HepG2 (cell line): ENCODE data around the gene DISP2. TPM values are rescaled to one million over a fixed set of nuclear protein-coding genes. Genes with fewer than 3 reads are reported as not detected.
A peak's percentile ranks its signal among the peaks of the same experiment; 100 is the strongest.

Experiments
- AGO1 ChIP-seq: fragments of 200-400 bp; formaldehyde crosslinking; IDR thresholded peaks from 2 replicates; pipeline ENCODE4 v1.6.1; 2017; ENCODE audit warnings: mild to moderate bottlenecking, low read depth, low read length, moderate library complexity; ENCODE audit not compliant: poor library complexity, severe bottlenecking
- AGO2 ChIP-seq: fragments of 200-400 bp; formaldehyde crosslinking; optimal IDR thresholded peaks from 2 replicates; pipeline ENCODE3; 2017; ENCODE audit warnings: mild to moderate bottlenecking, low read depth, low read length, moderate library complexity
- BRCA1 ChIP-seq: sonication (generic); formaldehyde crosslinking; IDR thresholded peaks from 2 replicates; pipeline ENCODE4 v1.4.0; 2020; ENCODE audit warnings: missing genetic modification reagents
- CAMTA2 ChIP-seq: sonication (generic); formaldehyde crosslinking; IDR thresholded peaks from 2 replicates; pipeline ENCODE4 v1.4.0; 2020; ENCODE audit warnings: mild to moderate bottlenecking, missing genetic modification reagents, borderline replicate concordance
- CCAR2 ChIP-seq: fragments of 200-400 bp; formaldehyde crosslinking; optimal IDR thresholded peaks from 2 replicates; pipeline ENCODE3; 2018; ENCODE audit warnings: low read depth, mild to moderate bottlenecking, low read length, moderate library complexity
- DNMT3B ChIP-seq: conservative IDR thresholded peaks from 2 replicates; pipeline ENCODE4 v1.6.1; 2016; ENCODE audit warnings: missing biosample characterization, control low read depth
- ETV6 ChIP-seq: sonication (generic); formaldehyde crosslinking; conservative IDR thresholded peaks from 2 replicates; pipeline ENCODE4 v1.4.0; 2020; ENCODE audit warnings: missing genetic modification reagents
- GMEB1 ChIP-seq: sonication (generic); formaldehyde crosslinking; IDR thresholded peaks from 2 replicates; pipeline ENCODE4 v1.5.1; 2020; ENCODE audit warnings: missing genetic modification reagents, mild to moderate bottlenecking, borderline replicate concordance
- JARID2 ChIP-seq: sonication (generic); formaldehyde crosslinking; IDR thresholded peaks from 2 replicates; pipeline ENCODE4 v1.8.1; 2023; ENCODE audit warnings: missing genetic modification reagents, inconsistent platforms; ENCODE audit not compliant: insufficient replicate concordance
- KDM1A ChIP-seq: IDR thresholded peaks from 2 replicates; pipeline ENCODE4 v1.6.1; 2016; ENCODE audit warnings: missing compliant biosample characterization
- KLF11 ChIP-seq: IDR thresholded peaks from 2 replicates; pipeline ENCODE4 v1.6.1; 2016; ENCODE audit warnings: missing compliant biosample characterization
- NRL ChIP-seq: sonication (generic); formaldehyde crosslinking; IDR thresholded peaks from 2 replicates; pipeline ENCODE4 v1.5.0; 2020; ENCODE audit warnings: missing genetic modification reagents, mild to moderate bottlenecking, moderate library complexity, borderline replicate concordance
- REPIN1 ChIP-seq: sonication (generic); formaldehyde crosslinking; IDR thresholded peaks from 2 replicates; pipeline ENCODE4 v1.8.0; 2022; ENCODE audit warnings: missing genetic modification reagents, low read depth, mild to moderate bottlenecking, borderline replicate concordance
- SIN3B ChIP-seq: fragments of 150-350 bp; IDR thresholded peaks from 2 replicates; pipeline ENCODE4 v1.6.1; 2014; ENCODE audit warnings: low read length
- TBX2 ChIP-seq: sonication (generic); formaldehyde crosslinking; IDR thresholded peaks from 2 replicates; pipeline ENCODE4 v1.5.0; 2020; ENCODE audit warnings: missing genetic modification reagents, mild to moderate bottlenecking, borderline replicate concordance
- ZFP36L2 ChIP-seq: sonication (generic); formaldehyde crosslinking; IDR thresholded peaks from 2 replicates; pipeline ENCODE4 v1.4.0; 2020; ENCODE audit warnings: missing genetic modification reagents
- ZFP90 ChIP-seq: sonication (generic); formaldehyde crosslinking; IDR thresholded peaks from 2 replicates; pipeline ENCODE4 v1.8.0; 2022; ENCODE audit warnings: missing genetic modification reagents, mild to moderate bottlenecking, inconsistent platforms, borderline replicate concordance
- ZFYVE20 ChIP-seq: sonication (generic); formaldehyde crosslinking; IDR thresholded peaks from 2 replicates; pipeline ENCODE4 v1.8.0; 2023; ENCODE audit warnings: low read depth, mild to moderate bottlenecking, moderate library complexity, missing genetic modification reagents, borderline replicate concordance
- ZKSCAN1 ChIP-seq: fragments of 150-350 bp; IDR thresholded peaks from 2 replicates; pipeline ENCODE4 v1.6.1; 2014; ENCODE audit warnings: low read length
- ZNF234 ChIP-seq: sonication (generic); formaldehyde crosslinking; conservative IDR thresholded peaks from 2 replicates; pipeline ENCODE4 v1.5.1; 2020; ENCODE audit warnings: mild to moderate bottlenecking, missing genetic modification reagents
- ZNF24 ChIP-seq: fragments of 450-650 bp; IDR thresholded peaks from 2 replicates; pipeline ENCODE4 v1.6.1; 2017; ENCODE audit warnings: antibody characterized with exemption, mild to moderate bottlenecking
- ZNF354B ChIP-seq: sonication (generic); formaldehyde crosslinking; IDR thresholded peaks from 2 replicates; pipeline ENCODE4 v1.8.0; 2022; ENCODE audit warnings: mild to moderate bottlenecking, missing genetic modification reagents
- ZNF441 ChIP-seq: sonication (generic); formaldehyde crosslinking; IDR thresholded peaks from 2 replicates; pipeline ENCODE4 v1.7.0; 2021; ENCODE audit warnings: missing genetic modification reagents, borderline replicate concordance
- ZNF510 ChIP-seq: sonication (generic); formaldehyde crosslinking; IDR thresholded peaks from 2 replicates; pipeline ENCODE4 v1.4.0; 2020; ENCODE audit warnings: low read depth, mild to moderate bottlenecking, missing genetic modification reagents
- ZNF614 ChIP-seq: IDR thresholded peaks from 2 replicates; pipeline ENCODE4 v1.6.1; 2018; ENCODE audit warnings: missing biosample characterization, missing genetic modification reagents, inconsistent platforms, borderline replicate concordance
- ZNF616 ChIP-seq: sonication (generic); formaldehyde crosslinking; IDR thresholded peaks from 2 replicates; pipeline ENCODE4 v1.5.0; 2020; ENCODE audit warnings: low read depth, mild to moderate bottlenecking, missing genetic modification reagents
- ZNF7 ChIP-seq: IDR thresholded peaks from 2 replicates; pipeline ENCODE4 v1.6.1; 2016; ENCODE audit warnings: missing biosample characterization, missing genetic modification reagents
- polyA plus RNA-seq, 8 experiments: library from polyadenylated mRNA; depleted of rRNA in 3 of 8; stranded (reverse) in 7 of 8; unstranded in 1 of 8; fragments of >200 nt; fragmentation: Illumina TruSeq in 4 of 8; extraction: Trizol in 4 of 8; gene quantifications; 2 replicates each; pipeline versions ENCODE4 v1.2.1 to v1.2.3, GENCODE V29; 2011 to 2016; ENCODE audit warnings: low read depth in 4 of 8, missing spikeins in 1 of 8, mixed read lengths in 1 of 8; ENCODE audit not compliant: insufficient read depth in 1 of 8
- total RNA-seq, 5 experiments: library from RNA; depleted of rRNA; stranded (reverse); fragments of >200 nt; fragmentation: Illumina TruSeq; extraction: Trizol; gene quantifications; 2 replicates each; pipeline ENCODE4 v1.2.3, GENCODE V29; 2016; ENCODE audit warnings: low read depth in 1 of 5
- TF ChIP-seq, protein P1 (sequence below): sonication (generic); formaldehyde crosslinking; IDR thresholded peaks from 2 replicates; pipeline ENCODE4 v1.8.0; 2022; ENCODE audit warnings: missing genetic modification reagents, mild to moderate bottlenecking, borderline replicate concordance
- TF ChIP-seq, protein P2 (sequence below): sonication (generic); formaldehyde crosslinking; IDR thresholded peaks from 2 replicates; pipeline ENCODE4 v1.8.1; 2023; ENCODE audit warnings: mild to moderate bottlenecking, missing genetic modification reagents

Gene DISP2
- total and polyA plus RNA-seq, 2 of the 13 experiments (the other 11 are each of a cell fraction or from before 2014, with no cell fraction given) = 0.09 to 0.32 TPM

DNA sequence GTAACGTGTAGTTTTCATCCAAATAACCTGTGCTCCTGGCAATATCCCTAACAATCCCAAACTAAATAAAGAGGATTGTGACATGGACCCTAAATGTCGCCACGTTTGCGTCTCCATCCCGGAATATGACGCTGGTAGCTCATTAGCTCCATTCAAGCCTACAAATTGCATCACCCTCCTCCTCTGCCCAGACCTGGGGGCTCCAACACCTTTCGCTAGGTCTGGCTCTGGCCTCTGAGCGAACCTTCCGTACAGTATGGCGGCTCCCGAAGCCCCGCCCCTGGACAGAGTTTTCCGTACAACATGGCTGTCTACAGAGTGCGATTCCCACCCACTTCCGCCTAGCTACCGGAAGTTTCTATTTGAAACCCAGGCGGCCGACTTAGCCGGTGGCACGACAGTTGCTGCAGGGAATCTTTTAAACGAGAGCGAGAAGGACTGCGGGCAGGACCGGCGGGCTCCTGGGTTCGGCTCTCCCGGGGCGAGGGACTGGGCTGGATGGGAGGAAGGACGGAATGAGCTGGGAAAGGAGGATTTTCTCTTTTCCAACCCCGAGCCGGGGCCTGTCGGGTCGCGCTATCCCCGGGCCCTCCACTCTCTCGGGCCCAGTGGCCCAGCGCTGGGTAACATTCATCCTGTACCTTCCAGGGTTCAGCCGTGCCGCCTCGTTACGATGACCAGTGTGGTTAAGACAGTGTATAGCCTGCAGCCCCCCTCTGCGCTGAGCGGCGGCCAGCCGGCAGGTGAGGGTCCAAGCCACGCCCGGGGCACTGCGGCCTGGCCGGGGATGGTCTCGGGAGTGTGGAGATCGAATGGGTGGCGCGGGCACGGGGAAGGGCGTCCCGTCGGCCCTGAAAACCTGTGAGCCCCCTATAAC, 24.8 kb downstream of the DISP2 start, which contains the start of gene KNSTRN (continued):
- TF ChIP-seq REPIN1 (CRISPR knock-in tag) = no peak
- TF ChIP-seq DNMT3B (CRISPR knock-in tag) = no peak
- TF ChIP-seq ZFP36L2 (CRISPR knock-in tag) = no peak
- no peak for TF ChIP-seq JARID2 (CRISPR knock-in tag)
- no peak for TF ChIP-seq BRCA1 (CRISPR knock-in tag)
- TF ChIP-seq ZKSCAN1 = peak; percentile 78
- no peak for TF ChIP-seq ETV6 (CRISPR knock-in tag)
- TF ChIP-seq CAMTA2 (CRISPR knock-in tag) = no peak
- TF ChIP-seq ZNF234 (CRISPR knock-in tag) = no peak
- TF ChIP-seq ZNF441 (CRISPR knock-in tag) = no peak
- peak; percentile 45; the same call in 1 of the 2 replicates for TF ChIP-seq GMEB1 (CRISPR knock-in tag)
- peak; percentile 50 for TF ChIP-seq AGO1
- no peak for TF ChIP-seq ZNF354B (CRISPR knock-in tag)
- TF ChIP-seq KDM1A = no peak
- TF ChIP-seq TBX2 (CRISPR knock-in tag) = no peak
- TF ChIP-seq, protein P1, sequence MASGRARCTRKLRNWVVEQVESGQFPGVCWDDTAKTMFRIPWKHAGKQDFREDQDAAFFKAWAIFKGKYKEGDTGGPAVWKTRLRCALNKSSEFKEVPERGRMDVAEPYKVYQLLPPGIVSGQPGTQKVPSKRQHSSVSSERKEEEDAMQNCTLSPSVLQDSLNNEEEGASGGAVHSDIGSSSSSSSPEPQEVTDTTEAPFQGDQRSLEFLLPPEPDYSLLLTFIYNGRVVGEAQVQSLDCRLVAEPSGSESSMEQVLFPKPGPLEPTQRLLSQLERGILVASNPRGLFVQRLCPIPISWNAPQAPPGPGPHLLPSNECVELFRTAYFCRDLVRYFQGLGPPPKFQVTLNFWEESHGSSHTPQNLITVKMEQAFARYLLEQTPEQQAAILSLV (CRISPR knock-in tag) = no peak
- TF ChIP-seq ZNF510 (CRISPR knock-in tag) = no peak
- TF ChIP-seq KLF11 (CRISPR knock-in tag) = no peak
- peak; percentile 70 for TF ChIP-seq AGO2
- TF ChIP-seq, protein P2, sequence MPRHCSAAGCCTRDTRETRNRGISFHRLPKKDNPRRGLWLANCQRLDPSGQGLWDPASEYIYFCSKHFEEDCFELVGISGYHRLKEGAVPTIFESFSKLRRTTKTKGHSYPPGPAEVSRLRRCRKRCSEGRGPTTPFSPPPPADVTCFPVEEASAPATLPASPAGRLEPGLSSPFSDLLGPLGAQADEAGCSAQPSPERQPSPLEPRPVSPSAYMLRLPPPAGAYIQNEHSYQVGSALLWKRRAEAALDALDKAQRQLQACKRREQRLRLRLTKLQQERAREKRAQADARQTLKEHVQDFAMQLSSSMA = no peak
- no peak for TF ChIP-seq ZNF24
- peak; percentile 89 for TF ChIP-seq NRL (CRISPR knock-in tag)
- no peak for TF ChIP-seq ZNF614 (CRISPR knock-in tag)
- TF ChIP-seq SIN3B = peak; percentile 87; the same call in 1 of the 2 replicates
- no peak for TF ChIP-seq ZFYVE20
- no peak for TF ChIP-seq ZNF7 (CRISPR knock-in tag)
- TF ChIP-seq ZNF616 (CRISPR knock-in tag) = no peak
- TF ChIP-seq CCAR2 = no peak
- TF ChIP-seq ZFP90 (CRISPR knock-in tag) = no peak
